Activated CD8-positive, alpha-beta T cell treated with anti-CD3 and anti-CD28 coated beads, Interleukin-2, amount 10 ng/mL, durations not matched to agents 7 days and 5 days (primary cell): Measurements from ENCODE around the gene GKN2. TPM values are rescaled to one million over a fixed set of nuclear protein-coding genes. Genes with fewer than 3 reads are reported as not detected.
A peak's percentile ranks its signal among the peaks of the same experiment; 100 is the strongest.
"Not testable (repeated sequence)": the region's sequence is repeated elsewhere in the genome, so short reads cannot be mapped to it uniquely, and the experiment has no call there.

Source experiments
- ATAC-seq: fragments of 150-1000 bp; cut with Tn5 transposase; one replicate; pipeline ENCODE4 v1.10.0; 2021; ENCODE audit warnings: moderate library complexity
- CTCF ChIA-PET: fragments of 350-600 bp; sonication (Branson Sonifier 250); formaldehyde crosslinking; loops from one replicate; lab custom pipeline; 2021; ENCODE audit warnings: antibody characterized with exemption; lab: Charles Lee
- POLR2A ChIA-PET: fragments of 350-600 bp; sonication (Branson Sonifier 250); formaldehyde crosslinking; loops from one replicate; lab custom pipeline; 2021; ENCODE audit warnings: antibody characterized with exemption; lab: Charles Lee
- DNase-seq: peaks from one replicate; pipeline ENCODE4 v3.0.0-alpha.2; 2020
- H3K27ac Mint-ChIP-seq: one replicate; pipeline ENCODE4 v1.8.0; 2021; ENCODE audit warnings: mild to moderate bottlenecking, mixed read lengths
- H3K27me3 Mint-ChIP-seq: one replicate; pipeline ENCODE4 v1.8.0; 2021; ENCODE audit warnings: low read depth, mixed read lengths
- H3K36me3 Mint-ChIP-seq: one replicate; pipeline ENCODE4 v1.8.0; 2021; ENCODE audit warnings: low read depth, mixed read lengths
- H3K4me1 Mint-ChIP-seq: one replicate; pipeline ENCODE4 v1.8.0; 2021; ENCODE audit warnings: low read depth, mixed read lengths
- H3K4me3 Mint-ChIP-seq: one replicate; pipeline ENCODE4 v1.8.0; 2021; ENCODE audit warnings: mild to moderate bottlenecking, mixed read lengths
- H3K9me3 Mint-ChIP-seq: one replicate; pipeline ENCODE4 v1.8.0; 2022; ENCODE audit warnings: mixed read lengths; ENCODE audit not compliant: insufficient read depth
- total RNA-seq, 2 experiments: library from RNA; stranded (reverse); gene quantifications; one replicate each; pipeline ENCODE4 v1.2.3, GENCODE V29; 2021

GKN2 gene
- total RNA-seq, 2 experiments from 2014 or later = not detected

GRCh38 chr2:68955432-68955831 is 2.7 kb upstream of the GKN2 start:
- H3K27me3 Mint-ChIP-seq = peaks cover 19% of the 10 kb centered on the region
- POLR2A ChIA-PET, H3K9me3 Mint-ChIP-seq, H3K4me3 Mint-ChIP-seq, DNase-seq, ATAC-seq, H3K36me3 Mint-ChIP-seq, H3K4me1 Mint-ChIP-seq, H3K27ac Mint-ChIP-seq: not testable (repeated sequence)
- CTCF ChIA-PET = interaction anchor here (5.1 kb wide), 1 partner anchor 12 kb away, joined by 25 read pairs; no protein-coding TSS in a partner anchor

GRCh38 chr2:68951899-68952298 is 794 bp downstream of the GKN2 start:
- H3K4me3 Mint-ChIP-seq = no peak overlapping the region
- no peaks in the 10 kb centered on the region for H3K4me1 Mint-ChIP-seq

GRCh38 chr2:68948710-68949109 is 4.0 kb downstream of the GKN2 start:
- Mint-ChIP-seq H3K27ac (no peak overlapping the region), H3K27me3 (peaks cover 28% of the 10 kb centered on the region), H3K9me3 (no peaks in the 10 kb centered on the region), H3K36me3 (no peaks in the 10 kb centered on the region), H3K4me1 (no peaks in the 10 kb centered on the region), H3K4me3 (no peak overlapping the region)
- ATAC-seq = no peak
- CTCF ChIA-PET = no interaction called here
- no peak for DNase-seq
- POLR2A ChIA-PET = no interaction called here

More at GRCh38 chr2:68951899-68952298, 794 bp downstream of the GKN2 start:
- DNase-seq (no peak), ATAC-seq (no peak)
- CTCF ChIA-PET = interaction anchor here (5.1 kb wide), 1 partner anchor 8 kb away, joined by 25 read pairs; no protein-coding TSS in a partner anchor
- H3K27ac Mint-ChIP-seq = no peak overlapping the region
- POLR2A ChIA-PET = no interaction called here
- H3K36me3 Mint-ChIP-seq = no peaks in the 10 kb centered on the region
- no peaks in the 10 kb centered on the region for H3K9me3 Mint-ChIP-seq
- peaks cover 21% of the 10 kb centered on the region for H3K27me3 Mint-ChIP-seq

GRCh38 chr2:68946117-68946516 is 6.6 kb downstream of the GKN2 start:
- ChIA-PET CTCF (interaction anchor here (1.4 kb wide), 1 partner anchor 9 kb away, joined by 3 read pairs; no protein-coding TSS in a partner anchor), POLR2A (no interaction called here)
- H3K27me3 Mint-ChIP-seq = peaks cover 31% of the 10 kb centered on the region
- ATAC-seq = no peak
- H3K4me3 Mint-ChIP-seq = no peak overlapping the region
- no peak overlapping the region for H3K27ac Mint-ChIP-seq
- H3K9me3 Mint-ChIP-seq = no peaks in the 10 kb centered on the region
- H3K4me1 Mint-ChIP-seq = peaks cover 2% of the 10 kb centered on the region
- no peak for DNase-seq
- no peaks in the 10 kb centered on the region for H3K36me3 Mint-ChIP-seq

GRCh38 chr2:68943581-68944568 is 8.8 kb downstream of the GKN2 start:
- peaks cover 41% of the 10 kb centered on the region for H3K27me3 Mint-ChIP-seq
- no peaks in the 10 kb centered on the region for H3K36me3 Mint-ChIP-seq
- H3K27ac Mint-ChIP-seq = no peak overlapping the region
- no peaks in the 10 kb centered on the region for H3K9me3 Mint-ChIP-seq
- DNase-seq (peak; percentile 68), ATAC-seq (peak; percentile 75)
- no peak overlapping the region for H3K4me3 Mint-ChIP-seq
- peaks cover 2% of the 10 kb centered on the region for H3K4me1 Mint-ChIP-seq
- CTCF ChIA-PET = interaction anchor here (0.6 to 3.8 kb wide), 54 partner anchors 9 to 480 kb away, joined by 3 to 29 read pairs (median 4); partner anchors contain the start of genes ANTXR1, APLF, FBXO48 and GKN1
- POLR2A ChIA-PET = interaction anchor here (0.7 kb wide), 1 partner anchor 456 kb away, joined by 3 read pairs; no protein-coding TSS in a partner anchor

GRCh38 chr2:68942827-68943226 is 9.9 kb downstream of the GKN2 start:
- ChIA-PET CTCF (interaction anchor here (0.7 to 3.8 kb wide), 40 partner anchors 8 to 479 kb away, joined by 3 to 29 read pairs (median 4); partner anchors contain the start of genes ANTXR1, APLF, FBXO48 and GKN1), POLR2A (interaction anchor here (0.7 kb wide), 1 partner anchor 455 kb away, joined by 3 read pairs; no protein-coding TSS in a partner anchor)
- peaks cover 44% of the 10 kb centered on the region for H3K27me3 Mint-ChIP-seq
- no peaks in the 10 kb centered on the region for H3K36me3 Mint-ChIP-seq
- no peak overlapping the region for H3K27ac Mint-ChIP-seq
- H3K9me3 Mint-ChIP-seq = no peaks in the 10 kb centered on the region
- H3K4me1 Mint-ChIP-seq = peaks cover 2% of the 10 kb centered on the region
- no peak for DNase-seq
- H3K4me3 Mint-ChIP-seq = no peak overlapping the region
- no peak for ATAC-seq

GRCh38 chr2:68940369-68940768 is 12.3 kb downstream of the GKN2 start:
- ATAC-seq = no peak
- peaks cover 2% of the 10 kb centered on the region for H3K4me1 Mint-ChIP-seq
- ChIA-PET CTCF (no interaction called here), POLR2A (no interaction called here)
- no peak overlapping the region for H3K4me3 Mint-ChIP-seq
- no peak overlapping the region for H3K27ac Mint-ChIP-seq
- peaks cover 44% of the 10 kb centered on the region for H3K27me3 Mint-ChIP-seq
- H3K9me3 Mint-ChIP-seq = no peaks in the 10 kb centered on the region
- H3K36me3 Mint-ChIP-seq = no peaks in the 10 kb centered on the region
- DNase-seq = no peak

GRCh38 chr2:68939962-68940361 is 12.7 kb downstream of the GKN2 start:
- ATAC-seq (no peak), DNase-seq (no peak)
- peaks cover 2% of the 10 kb centered on the region for H3K4me1 Mint-ChIP-seq
- ChIA-PET POLR2A (no interaction called here), CTCF (no interaction called here)
- H3K36me3 Mint-ChIP-seq = no peaks in the 10 kb centered on the region
- no peaks in the 10 kb centered on the region for H3K9me3 Mint-ChIP-seq
- H3K4me3 Mint-ChIP-seq = no peak overlapping the region
- H3K27ac Mint-ChIP-seq = no peak overlapping the region
- peaks cover 44% of the 10 kb centered on the region for H3K27me3 Mint-ChIP-seq

DNA sequence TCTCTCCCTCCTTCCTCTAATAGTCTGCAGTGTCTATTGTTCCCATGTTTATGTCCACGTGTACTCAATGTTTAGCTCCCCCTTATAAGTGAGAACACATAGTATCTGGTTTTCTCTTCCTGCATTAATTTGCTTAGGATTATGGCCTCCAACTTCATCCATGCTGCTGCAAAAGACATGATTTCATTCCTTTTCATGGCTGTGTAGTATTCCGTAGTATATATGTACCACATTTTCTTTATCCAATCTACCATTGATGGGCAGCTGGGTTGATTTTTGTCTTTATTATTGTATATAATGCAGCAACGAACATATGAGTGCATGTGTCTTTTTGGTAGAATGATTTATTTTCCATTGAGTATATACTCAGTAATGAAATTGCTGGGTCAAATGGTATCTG is 13.8 kb downstream of the GKN2 start:
- H3K4me1 Mint-ChIP-seq = peaks cover 2% of the 10 kb centered on the region
- no peak for DNase-seq
- peaks cover 44% of the 10 kb centered on the region for H3K27me3 Mint-ChIP-seq
- no peak overlapping the region for H3K4me3 Mint-ChIP-seq
- no peak overlapping the region for H3K27ac Mint-ChIP-seq
- ChIA-PET CTCF (interaction anchor here (1.6 kb wide), 1 partner anchor 14 kb away, joined by 3 read pairs; no protein-coding TSS in a partner anchor), POLR2A (no interaction called here)
- H3K9me3 Mint-ChIP-seq = no peaks in the 10 kb centered on the region
- H3K36me3 Mint-ChIP-seq = no peaks in the 10 kb centered on the region
- ATAC-seq = no peak

DNA sequence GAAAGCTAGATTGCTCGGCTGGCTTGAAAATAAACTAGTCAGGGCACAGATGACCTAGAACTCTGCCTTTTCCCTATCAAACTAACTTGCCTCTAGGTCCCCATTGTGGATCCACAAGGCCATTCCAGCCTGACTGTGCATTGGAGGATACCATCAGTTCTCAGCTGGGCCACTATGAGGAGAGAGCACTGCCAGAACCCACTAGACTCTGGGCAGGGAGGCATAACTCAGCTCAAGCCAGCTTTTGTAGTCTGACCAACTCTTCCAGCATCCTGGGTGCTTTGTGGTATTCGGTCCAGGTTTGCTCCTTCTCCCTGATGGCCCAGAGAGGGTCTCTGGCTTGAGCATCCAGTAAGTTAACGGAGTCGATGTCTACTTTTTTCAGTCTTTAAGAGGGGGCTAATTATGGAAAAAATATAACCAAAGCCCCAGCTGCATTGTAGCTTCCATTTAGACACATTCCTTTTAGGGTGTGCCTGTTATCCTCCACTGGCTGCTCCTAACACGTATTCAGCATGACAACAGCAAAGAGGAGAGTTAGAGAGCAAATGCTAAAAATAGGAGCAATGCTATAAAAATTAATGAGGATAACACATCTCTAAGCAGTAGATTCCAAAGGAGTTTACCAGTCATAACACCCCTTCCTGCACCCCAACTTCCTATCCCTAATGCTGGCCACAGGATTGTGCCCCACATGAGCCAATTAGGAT is 15.2 kb downstream of the GKN2 start:
- POLR2A ChIA-PET = no interaction called here
- Mint-ChIP-seq H3K27me3 (peaks cover 41% of the 10 kb centered on the region), H3K4me3 (no peak overlapping the region), H3K36me3 (no peaks in the 10 kb centered on the region), H3K9me3 (no peaks in the 10 kb centered on the region), H3K4me1 (no peaks in the 10 kb centered on the region), H3K27ac (no peak overlapping the region)
- CTCF ChIA-PET = interaction anchor here (1.2 to 1.7 kb wide), 3 partner anchors 9 to 474 kb away, joined by 3 to 7 read pairs (median 3); no protein-coding TSS in a partner anchor
- ATAC-seq (no peak), DNase-seq (no peak)

DNA sequence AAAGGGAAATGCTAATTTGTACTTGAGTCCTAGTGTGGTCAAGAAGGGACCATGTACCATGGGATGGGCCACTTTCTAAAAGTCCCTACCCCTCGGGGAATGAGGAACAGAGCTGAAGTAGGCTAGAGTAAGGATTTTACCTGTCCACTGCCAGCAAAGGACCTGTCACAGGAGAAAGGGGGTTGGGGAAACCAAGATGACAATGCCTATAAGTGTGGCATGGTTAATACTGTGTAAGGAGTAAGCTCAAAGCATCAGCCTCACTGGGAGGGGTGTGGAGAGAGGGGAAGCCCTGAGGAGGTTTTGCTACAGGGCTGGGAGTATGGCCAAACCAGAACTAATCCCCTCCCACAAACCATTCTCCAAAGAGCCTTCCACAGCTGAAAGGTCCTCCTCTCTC is 15.8 kb downstream of the GKN2 start:
- no peak for ATAC-seq
- no peaks in the 10 kb centered on the region for H3K9me3 Mint-ChIP-seq

More for the DNA sequence above, 15.8 kb downstream of the GKN2 start:
- Mint-ChIP-seq H3K4me1 (no peaks in the 10 kb centered on the region), H3K27me3 (peaks cover 37% of the 10 kb centered on the region), H3K4me3 (no peak overlapping the region), H3K27ac (no peak overlapping the region), H3K36me3 (no peaks in the 10 kb centered on the region)
- DNase-seq = no peak
- POLR2A ChIA-PET = no interaction called here
- CTCF ChIA-PET = interaction anchor here (0.9 to 1.7 kb wide), 3 partner anchors 10 to 474 kb away, joined by 3 to 7 read pairs (median 3); no protein-coding TSS in a partner anchor
